Measurements from ENCODE around the gene SHISAL2A.
"Not testable (repeated sequence)": the region's sequence is repeated elsewhere in the genome, so short reads cannot be mapped to it uniquely, and the experiment has no call there.

SHISAL2A gene

DNA sequence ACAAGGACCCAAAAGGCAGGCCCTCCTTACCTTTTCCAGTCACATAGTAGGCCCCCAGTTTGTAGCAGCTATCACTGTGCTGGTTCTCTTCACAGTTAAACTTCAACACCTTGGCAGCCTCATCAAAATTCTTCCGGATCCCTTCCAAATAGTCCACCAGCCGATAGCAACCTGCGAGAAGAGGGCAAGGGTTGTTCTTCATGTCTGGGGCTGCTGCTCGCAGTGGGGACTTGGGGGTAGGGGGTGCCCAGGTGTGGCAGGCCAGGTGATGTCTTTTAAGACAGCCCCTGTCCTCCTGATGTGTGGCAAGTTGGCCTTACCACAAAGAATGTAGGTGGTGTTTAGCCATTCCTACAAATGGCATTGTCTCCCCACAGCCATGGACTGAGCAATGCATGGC is 59.7 kb downstream of the SHISAL2A start:
- DNase-seq: no peak

DNA sequence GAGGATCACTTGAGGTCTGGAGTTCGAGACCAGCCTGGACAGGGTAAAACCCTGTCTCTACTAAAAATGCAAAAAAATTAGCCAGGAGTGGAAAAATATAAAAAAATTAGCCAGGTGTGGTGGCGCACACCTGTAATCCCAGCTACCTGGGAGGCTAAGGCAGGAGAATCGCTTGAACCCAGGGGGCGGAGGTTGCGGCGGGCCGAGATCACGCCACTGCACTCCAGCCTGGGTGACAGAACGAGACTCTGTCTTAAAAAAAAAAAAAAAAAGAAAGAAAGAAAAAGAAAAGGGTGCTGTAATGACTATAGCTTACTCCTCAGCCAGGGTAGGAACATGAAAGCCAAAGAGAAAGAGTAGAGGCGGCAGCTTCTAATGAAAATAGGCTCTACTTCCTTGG is 60.4 kb downstream of the SHISAL2A start:
- not testable (repeated sequence) for DNase-seq

DNA sequence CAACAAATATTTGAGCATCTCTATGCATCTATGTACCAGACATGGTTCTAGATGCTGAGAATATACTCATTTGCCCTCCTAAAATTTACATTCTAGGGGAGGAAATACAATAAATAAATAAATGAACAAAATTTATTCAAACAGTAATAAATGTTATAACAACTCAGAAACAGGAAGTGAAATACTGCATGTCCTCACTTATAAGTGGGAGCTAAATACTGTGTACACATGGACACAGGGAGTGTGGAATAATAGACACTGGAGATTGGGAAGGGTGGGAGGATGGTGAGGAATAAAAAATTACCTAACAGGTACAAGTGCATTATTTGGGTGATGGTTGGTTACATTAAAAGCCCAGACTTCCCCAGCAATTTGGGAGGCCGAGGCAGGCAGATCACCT is 60.9 kb downstream of the SHISAL2A start:
- no peak for DNase-seq

DNA sequence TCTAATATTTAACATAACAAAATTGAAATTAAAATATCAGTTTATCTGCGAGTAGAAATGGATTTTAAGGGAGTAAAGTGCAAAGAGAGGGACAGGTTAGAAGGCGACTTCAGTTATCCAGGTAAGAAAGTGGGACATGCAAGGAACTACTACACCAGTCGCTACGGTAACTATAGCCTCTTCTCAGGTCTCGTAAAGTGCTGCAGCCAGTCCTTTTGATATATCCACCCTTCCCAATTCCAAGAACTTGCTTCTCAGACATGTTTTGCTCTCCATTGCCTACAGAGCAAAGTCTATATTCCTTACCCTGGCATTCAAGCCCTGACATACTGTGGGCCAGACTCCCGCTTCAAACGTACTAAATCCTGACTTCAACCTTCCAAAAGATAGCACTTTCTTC is 62.7 kb downstream of the SHISAL2A start:
- DNase-seq: no peak

DNA sequence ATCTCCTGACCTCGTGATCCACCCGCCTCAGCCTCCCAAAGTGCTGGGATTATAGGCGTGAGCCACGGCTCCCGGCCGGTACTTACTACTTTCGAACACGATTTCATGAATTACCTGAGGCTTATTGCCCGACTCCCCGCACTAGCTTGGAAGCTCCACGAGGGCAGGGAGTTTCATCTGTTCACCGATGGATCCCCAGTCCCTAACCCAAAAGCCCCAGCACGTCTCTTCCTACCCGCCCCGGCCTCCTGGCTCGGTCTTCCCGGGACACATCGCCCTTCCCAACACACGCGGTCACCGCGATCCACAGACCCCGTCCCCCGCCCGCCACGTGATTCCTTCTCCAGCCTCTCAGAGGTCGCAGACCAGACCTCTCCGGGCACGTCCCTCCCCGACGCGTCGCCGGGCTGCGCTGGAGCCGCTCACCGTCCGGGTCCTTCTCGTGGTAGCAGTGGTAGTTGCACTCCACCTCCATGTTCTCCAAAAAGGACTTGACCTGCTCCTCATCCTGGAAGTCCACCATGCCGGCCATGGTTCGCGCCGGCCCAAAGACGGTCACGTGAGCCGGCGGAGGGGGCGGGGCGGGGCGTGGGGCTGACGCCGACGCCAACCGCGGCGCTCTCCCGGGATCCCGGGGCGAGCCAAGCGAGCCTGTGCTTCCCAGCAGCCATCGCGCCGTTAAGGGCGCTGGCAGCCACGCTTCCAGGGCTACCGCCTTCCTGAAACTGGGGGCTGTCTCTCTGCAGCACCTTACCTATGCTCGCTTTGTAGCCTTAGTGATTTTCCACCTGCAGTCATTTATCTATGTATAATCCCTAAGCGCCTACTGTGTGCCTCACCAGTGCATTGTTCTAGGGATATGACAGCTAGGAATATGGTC is 65.1 kb downstream of the SHISAL2A start, which contains the start of gene COA7:
TSS of gene COA7 (minus strand) at position 553 of the 880 bp plus-strand sequence. CDS start at position 532, 21 bp downstream.
- peak; percentile 73 to 88 for DNase-seq

DNA sequence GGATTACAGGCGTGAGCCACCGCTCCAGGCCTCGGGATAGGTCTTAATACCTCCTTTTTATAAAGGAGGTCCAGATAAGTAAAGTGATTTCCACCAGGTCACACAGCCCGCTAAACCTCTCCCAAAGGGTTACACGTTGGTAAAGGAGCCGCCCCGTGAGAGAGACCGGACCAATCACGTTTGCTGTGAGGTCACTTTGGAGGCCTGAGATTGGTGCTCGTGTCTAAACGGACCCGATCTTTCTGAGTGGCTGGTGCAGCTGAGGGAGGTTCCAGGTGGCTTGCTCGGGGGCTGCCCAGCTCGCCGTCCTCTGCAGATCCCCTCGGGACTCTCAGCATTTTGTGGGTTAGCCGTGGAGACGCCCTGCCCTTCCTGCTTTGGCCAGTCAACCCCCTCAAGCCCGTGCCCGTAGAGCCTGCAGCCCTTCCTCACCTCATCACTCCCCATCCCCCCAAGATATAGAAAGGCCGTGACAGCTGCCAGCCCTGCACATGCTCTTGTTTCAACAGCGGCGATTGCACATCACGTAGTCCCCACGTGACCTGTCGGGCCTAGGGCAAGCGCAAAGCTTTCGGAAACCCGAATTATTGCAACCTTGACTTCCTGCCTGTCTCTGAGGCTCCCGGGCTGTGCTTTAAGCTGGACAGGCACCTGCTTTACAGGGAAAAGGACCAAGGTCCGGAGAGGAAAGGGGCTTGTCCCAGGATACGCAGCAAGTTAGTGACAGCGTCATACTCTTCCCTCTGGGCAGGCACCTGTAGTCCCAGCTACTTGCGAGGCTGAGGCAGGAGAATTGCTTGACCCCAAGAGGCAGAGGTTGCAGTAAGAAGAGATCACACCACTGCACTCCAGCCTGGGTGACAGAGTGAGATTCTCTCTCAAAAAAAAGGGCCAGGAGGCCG is 70.2 kb downstream of the SHISAL2A start:
- DNase-seq: peak; percentile 82 to 92

DNA sequence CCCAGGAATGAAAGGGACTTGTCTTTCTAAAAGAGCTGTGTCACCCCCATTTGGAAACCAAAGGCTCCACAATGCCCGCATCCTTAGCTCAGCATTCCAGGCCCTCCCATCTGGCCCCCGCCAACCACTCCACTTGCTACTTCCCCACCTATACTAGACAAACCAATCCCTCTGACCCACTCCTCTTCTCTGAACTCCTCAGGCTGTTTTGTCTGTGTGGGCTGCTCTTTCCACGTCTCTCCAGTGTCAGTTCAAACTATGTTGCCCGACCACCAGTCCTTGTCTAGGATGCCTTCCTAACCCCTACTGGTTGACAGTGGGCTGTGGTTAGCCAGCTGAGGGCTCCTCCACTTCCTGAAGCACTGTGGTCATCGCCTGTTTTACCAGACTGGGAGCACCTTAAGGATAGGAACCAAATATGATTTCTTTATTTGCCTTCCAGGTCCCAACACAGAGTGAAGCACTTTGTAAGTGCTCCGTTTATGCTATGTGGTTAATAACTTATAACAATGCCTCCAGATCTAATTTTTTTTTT is 73.2 kb downstream of the SHISAL2A start:
- no peak for DNase-seq

Measured in NCI-H1930 (cell line).